HepG2 (cell line): ENCODE data around the gene CIBAR2. TPM values are rescaled to one million over a fixed set of nuclear protein-coding genes. Genes with fewer than 3 reads are reported as not detected.
A peak's percentile ranks its signal among the peaks of the same experiment; 100 is the strongest.

Experiments used
- ATAC-seq: fragments of 200-7000 bp; cut with Tn5 transposase; 3 replicates; pipeline ENCODE4 v1.9.1; 2020; ENCODE audit warnings: mild to moderate bottlenecking, moderate library complexity
- BruUV-seq: library from RNA; stranded (reverse); fragments of 400-500 nt; replicated peaks from 2 replicates; lab custom pipeline; 2021; lab: Mats Ljungman, UMichigan
- CTCF ChIA-PET: fragments of 300-600 bp; formaldehyde crosslinking; extraction: SDS; loops from one replicate; lab custom pipeline; 2021; ENCODE audit warnings: low total read pairs, inconsistent platforms, low intra/inter-chr PET ratio; lab: Yijun Ruan, JAX
- POLR2A ChIA-PET: fragments of 350-600 bp; sonication (Branson Sonifier 250); formaldehyde crosslinking; loops from one replicate; lab custom pipeline; 2020; ENCODE audit warnings: antibody characterized with exemption, inconsistent platforms; lab: Yijun Ruan, JAX
- DNase-seq: peaks from one replicate; pipeline ENCODE4 v3.0.0-alpha.2; 2015; ENCODE audit warnings: low spot score
- FAIRE-seq: peaks from 3 replicates; lab custom pipeline; 2011; peaks lifted over from hg19 to GRCh38; lab: Jason Lieb, UNC
- H2AFZ ChIP-seq: one replicate; pipeline ENCODE4 v1.6.1; 2011; ENCODE audit warnings: low read length, inconsistent platforms
- H3K27ac ChIP-seq: fragments of 300-600 bp; 3 replicates; pipeline ENCODE4 v1.8.0; 2011; ENCODE audit warnings: mixed run types, mild to moderate bottlenecking, mixed read lengths, low read length, inconsistent platforms; ENCODE audit not compliant: insufficient read depth; ENCODE audit errors: extremely low read length
- H3K27me3 ChIP-seq, 2 experiments: fragments of 200-600 bp in 1 of 2; 2 replicates in 1 of 2; 3 replicates in 1 of 2; pipeline versions ENCODE4 v1.6.0 to v1.8.0; 2011; ENCODE audit warnings: low read length in 2 of 2, mild to moderate bottlenecking in 2 of 2, moderate library complexity in 2 of 2, inconsistent platforms in 1 of 2; ENCODE audit not compliant: insufficient read depth in 2 of 2, control insufficient read depth in 1 of 2
- H3K36me3 ChIP-seq, 2 experiments: fragments of 200-600 bp in 1 of 2; replicated peaks in 1 of 2; 2 replicates in 1 of 2; 3 replicates in 1 of 2; pipeline versions ENCODE4 v1.5.1 to v1.8.0; 2011; ENCODE audit warnings: low read length in 2 of 2, inconsistent platforms in 1 of 2; ENCODE audit not compliant: insufficient read depth in 2 of 2, control insufficient read depth in 1 of 2
- H3K4me1 ChIP-seq: 2 replicates; pipeline ENCODE4 v1.5.1; 2012; ENCODE audit warnings: low read length, inconsistent platforms; ENCODE audit not compliant: insufficient read depth
- H3K4me2 ChIP-seq: 2 replicates; pipeline ENCODE4 v1.6.0; 2011; ENCODE audit warnings: low read depth, low read length, inconsistent platforms
- H3K4me3 ChIP-seq, 3 experiments: fragments of 200-600 bp in 1 of 3; sonication (generic), shearing (Covaris generic) in 1 of 3; replicated peaks in 1 of 3; 2 replicates each; pipeline ENCODE4 v1.5.1; 2011 to 2016; ENCODE audit warnings: low read length in 3 of 3, inconsistent platforms in 2 of 3, low read depth in 2 of 3, mild to moderate bottlenecking in 2 of 3, control low read depth in 1 of 3, mixed read lengths in 1 of 3; ENCODE audit not compliant: insufficient read depth in 1 of 3
- H3K79me2 ChIP-seq: one replicate; pipeline ENCODE4 v1.6.1; 2011; ENCODE audit warnings: low read length, inconsistent platforms; ENCODE audit not compliant: insufficient read depth
- H3K9ac ChIP-seq: 2 replicates; pipeline ENCODE4 v1.6.0; 2011; ENCODE audit warnings: mild to moderate bottlenecking, low read depth, low read length, inconsistent platforms; ENCODE audit not compliant: insufficient read depth
- H3K9me3 ChIP-seq: 2 replicates; pipeline ENCODE4 v1.5.1; 2012; ENCODE audit warnings: mild to moderate bottlenecking, low read length
- H4K20me1 ChIP-seq: 2 replicates; pipeline ENCODE4 v1.6.0; 2011; ENCODE audit warnings: inconsistent platforms, mild to moderate bottlenecking, low read length, moderate library complexity; ENCODE audit not compliant: insufficient read depth
- DPF2 ChIP-seq: sonication (generic); formaldehyde crosslinking; IDR thresholded peaks from 2 replicates; pipeline ENCODE4 v1.4.0; 2020; ENCODE audit warnings: mild to moderate bottlenecking, low read depth, missing genetic modification reagents, borderline replicate concordance
- FOXP1 ChIP-seq, 2 experiments: fragments of 450-650 bp in 1 of 2; IDR thresholded peaks; 2 replicates each; pipeline ENCODE4 v1.6.1; 2017 to 2018; ENCODE audit warnings: antibody characterized with exemption in 1 of 2
- JARID2 ChIP-seq: sonication (generic); formaldehyde crosslinking; IDR thresholded peaks from 2 replicates; pipeline ENCODE4 v1.8.1; 2023; ENCODE audit warnings: missing genetic modification reagents, inconsistent platforms; ENCODE audit not compliant: insufficient replicate concordance
- KAT8 ChIP-seq: IDR thresholded peaks from 2 replicates; pipeline ENCODE4 v1.6.1; 2016; ENCODE audit warnings: missing genetic modification reagents, missing compliant biosample characterization
- MAFK ChIP-seq, 2 experiments: IDR thresholded peaks in 1 of 2; conservative IDR thresholded peaks in 1 of 2; 2 replicates each; pipeline ENCODE4 v1.6.1; 2011; ENCODE audit warnings: improper control_type of control experiment in 2 of 2, low read length in 2 of 2
- NFIB ChIP-seq: sonication (generic); formaldehyde crosslinking; IDR thresholded peaks from 2 replicates; pipeline ENCODE4 v1.9.0; 2021; ENCODE audit warnings: missing genetic modification reagents, mild to moderate bottlenecking, borderline replicate concordance
- NFKB2 ChIP-seq: sonication (generic); formaldehyde crosslinking; IDR thresholded peaks from 2 replicates; pipeline ENCODE4 v1.4.0; 2020; ENCODE audit warnings: missing genetic modification reagents, borderline replicate concordance
- PLRG1 ChIP-seq: fragments of 450-650 bp; conservative IDR thresholded peaks from 2 replicates; pipeline ENCODE4 v1.6.1; 2016
- REPIN1 ChIP-seq: sonication (generic); formaldehyde crosslinking; IDR thresholded peaks from 2 replicates; pipeline ENCODE4 v1.8.0; 2022; ENCODE audit warnings: missing genetic modification reagents, low read depth, mild to moderate bottlenecking, borderline replicate concordance
- SAFB2 ChIP-seq: sonication (generic); formaldehyde crosslinking; IDR thresholded peaks from 2 replicates; pipeline ENCODE4 v1.5.1; 2020; ENCODE audit warnings: missing genetic modification reagents, low read depth, mild to moderate bottlenecking, borderline replicate concordance
- SIX4 ChIP-seq: sonication (generic); formaldehyde crosslinking; IDR thresholded peaks from 2 replicates; pipeline ENCODE4 v1.4.0; 2020; ENCODE audit warnings: missing genetic modification reagents
- ZSCAN12 ChIP-seq: sonication (generic); formaldehyde crosslinking; IDR thresholded peaks from 2 replicates; pipeline ENCODE4 v1.9.0; 2021; ENCODE audit warnings: mild to moderate bottlenecking, missing genetic modification reagents
- ZSCAN25 ChIP-seq: sonication (generic); formaldehyde crosslinking; IDR thresholded peaks from 2 replicates; pipeline ENCODE4 v1.8.0; 2022; ENCODE audit warnings: mild to moderate bottlenecking, missing genetic modification reagents
- WGBS: methylation state at CpG from one replicate; pipeline ENCODE4 v1.1.6; 2017; ENCODE audit warnings: low lambda C conversion rate; 5-methylcytosine and 5-hydroxymethylcytosine counted together
- in situ Hi-C: cut with HindIII; loops from 2 replicates; pipeline ENCODE4 v1.10.0; 2017; ENCODE audit warnings: low pct_unique_long_range_greater_than_20kb; ENCODE audit not compliant: extremely low pct_ligation_motif_present
- intact Hi-C: fragments of 100-400 bp; cut with micrococcal nuclease; formaldehyde crosslinking; loops from one replicate; pipeline ENCODE4 v1.10.0; 2022; ENCODE audit not compliant: unreplicated experiment
- polyA plus RNA-seq, 8 experiments: library from polyadenylated mRNA; depleted of rRNA in 3 of 8; stranded (reverse) in 7 of 8; unstranded in 1 of 8; fragments of >200 nt; fragmentation: Illumina TruSeq in 4 of 8; extraction: Trizol in 4 of 8; gene quantifications; 2 replicates each; pipeline versions ENCODE4 v1.2.1 to v1.2.3, GENCODE V29; 2011 to 2016; ENCODE audit warnings: low read depth in 4 of 8, missing spikeins in 1 of 8, mixed read lengths in 1 of 8; ENCODE audit not compliant: insufficient read depth in 1 of 8
- total RNA-seq, 5 experiments: library from RNA; depleted of rRNA; stranded (reverse); fragments of >200 nt; fragmentation: Illumina TruSeq; extraction: Trizol; gene quantifications; 2 replicates each; pipeline ENCODE4 v1.2.3, GENCODE V29; 2016; ENCODE audit warnings: low read depth in 1 of 5
- TF ChIP-seq, protein P1 (sequence below): sonication (generic); formaldehyde crosslinking; IDR thresholded peaks from 2 replicates; pipeline ENCODE4 v1.4.0; 2020; ENCODE audit warnings: missing genetic modification reagents, mild to moderate bottlenecking, borderline replicate concordance
- TF ChIP-seq, protein P2 (sequence below), 2 experiments: sonication (generic) in 1 of 2; formaldehyde crosslinking in 1 of 2; IDR thresholded peaks; 2 replicates each; pipeline versions ENCODE4 v1.4.0 to v1.6.1; 2018 to 2020; ENCODE audit warnings: missing genetic modification reagents in 2 of 2, borderline replicate concordance in 1 of 2, low read depth in 1 of 2, mild to moderate bottlenecking in 1 of 2, missing biosample characterization in 1 of 2

CIBAR2 gene
- total and polyA plus RNA-seq, 2 of the 13 experiments (the other 11 are each of a cell fraction or from before 2014, with no cell fraction given), result not detected

DNA sequence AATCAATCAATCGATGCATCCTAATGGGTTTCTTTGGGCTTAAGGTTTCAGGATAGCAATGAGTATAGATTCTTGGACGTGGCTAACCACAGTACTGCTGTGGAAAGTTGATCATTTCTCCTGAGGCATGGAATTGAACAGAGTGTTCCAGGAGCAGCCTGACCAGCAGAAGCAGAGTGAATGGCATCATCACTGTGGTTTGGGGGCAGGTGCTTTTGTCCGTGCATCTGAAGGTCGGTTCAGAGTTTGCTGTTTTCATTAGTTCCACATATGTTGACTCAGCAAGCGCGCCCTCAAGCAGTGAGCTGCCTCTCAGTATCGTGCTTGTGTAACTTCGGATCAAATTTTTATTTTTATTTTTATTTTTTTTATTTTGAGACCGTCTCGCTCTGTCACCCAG lies 59.7 kb downstream of the CIBAR2 start:
- DNase-seq (no peak), ATAC-seq (no peak), FAIRE-seq (no peak)
- in situ Hi-C loops (no loop called here), intact Hi-C loops (no loop called here)
- H4K20me1 ChIP-seq, result no peaks in the 10 kb centered on the region
- H3K27ac ChIP-seq, result no peak overlapping the region
- H3K36me3 ChIP-seq, result no peaks in the 10 kb centered on the region
- H2AFZ ChIP-seq, result no peak overlapping the region
- ChIA-PET CTCF (no interaction called here), POLR2A (no interaction called here)
- H3K79me2 ChIP-seq, result no peaks in the 10 kb centered on the region
- TF ChIP-seq NFKB2 (CRISPR knock-in tag) (no peak), MAFK (conservative IDR thresholded peaks at IDR 0.05 in 1 of 2, IDR thresholded peaks at IDR 0.05 in 1 of 2; ENCODE audit: low read length in 2 of 2) (peak; percentile 10 to 42; a peak in 2 of 4 replicates), ZSCAN25 (no peak)
- WGBS, result 53% methylated on average over 9 of the region's 10 CpGs
- H3K4me2 ChIP-seq, result no peak overlapping the region
- H3K27me3 ChIP-seq, result peaks cover 1 to 30% of the 10 kb centered on the region in 2 experiments; a peak in 3 of 5 replicates
- H3K4me1 ChIP-seq, result peaks cover 35% of the 10 kb centered on the region
- no peak overlapping the region for H3K9ac ChIP-seq
- H3K9me3 ChIP-seq, result no peaks in the 10 kb centered on the region
- BruUV-seq, result no TSS peak
- H3K4me3 ChIP-seq, result no peak overlapping the region

DNA sequence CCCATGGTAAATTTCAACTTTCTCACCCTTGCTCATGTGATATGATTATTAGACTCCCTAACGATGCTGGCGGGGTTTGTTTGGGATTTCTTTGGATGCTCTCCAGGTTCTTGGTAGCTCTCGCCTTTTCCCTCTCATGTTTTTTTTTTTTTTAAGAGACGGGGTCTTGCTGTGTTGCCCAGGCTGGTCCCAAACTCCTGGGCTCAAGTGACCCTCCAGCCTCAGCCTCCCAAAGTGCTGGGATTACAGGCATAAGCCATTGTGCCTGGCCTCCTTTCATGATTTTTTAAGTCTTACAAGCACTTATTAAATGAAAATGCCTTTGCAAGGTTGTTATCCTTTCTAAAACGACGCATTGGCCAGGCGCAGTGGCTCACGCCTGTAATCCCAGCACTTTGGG lies 60.6 kb downstream of the CIBAR2 start:
- FAIRE-seq (no peak), DNase-seq (no peak), ATAC-seq (no peak)
- no TSS peak for BruUV-seq
- H3K27me3 ChIP-seq, result peaks cover 1 to 39% of the 10 kb centered on the region in 2 experiments; a peak in 3 of 5 replicates
- no peak overlapping the region for H3K4me2 ChIP-seq
- ChIA-PET CTCF (no interaction called here), POLR2A (no interaction called here)
- H3K4me3 ChIP-seq, result no peak overlapping the region
- intact Hi-C loops, result no loop called here
- H3K36me3 ChIP-seq, result no peaks in the 10 kb centered on the region
- in situ Hi-C loops, result no loop called here
- H3K9me3 ChIP-seq, result no peaks in the 10 kb centered on the region
- peaks cover 35% of the 10 kb centered on the region for H3K4me1 ChIP-seq
- H3K9ac ChIP-seq, result no peak overlapping the region
- H2AFZ ChIP-seq, result no peak overlapping the region
- WGBS, result 63% methylated on average over 8 of the region's 8 CpGs
- H3K79me2 ChIP-seq, result no peaks in the 10 kb centered on the region
- TF ChIP-seq REPIN1 (CRISPR knock-in tag) (no peak), JARID2 (CRISPR knock-in tag) (no peak), KAT8 (CRISPR knock-in tag) (no peak), ZSCAN12 (CRISPR knock-in tag) (no peak), PLRG1 (no peak), SIX4 (no peak), DPF2 (CRISPR knock-in tag) (no peak), SAFB2 (CRISPR knock-in tag) (no peak), FOXP1 (IDR thresholded peaks at IDR 0.05) (no peak), FOXP1 (CRISPR knock-in tag; IDR thresholded peaks at IDR 0.05) (no peak), NFIB (CRISPR knock-in tag) (no peak)
- TF ChIP-seq, protein P1, sequence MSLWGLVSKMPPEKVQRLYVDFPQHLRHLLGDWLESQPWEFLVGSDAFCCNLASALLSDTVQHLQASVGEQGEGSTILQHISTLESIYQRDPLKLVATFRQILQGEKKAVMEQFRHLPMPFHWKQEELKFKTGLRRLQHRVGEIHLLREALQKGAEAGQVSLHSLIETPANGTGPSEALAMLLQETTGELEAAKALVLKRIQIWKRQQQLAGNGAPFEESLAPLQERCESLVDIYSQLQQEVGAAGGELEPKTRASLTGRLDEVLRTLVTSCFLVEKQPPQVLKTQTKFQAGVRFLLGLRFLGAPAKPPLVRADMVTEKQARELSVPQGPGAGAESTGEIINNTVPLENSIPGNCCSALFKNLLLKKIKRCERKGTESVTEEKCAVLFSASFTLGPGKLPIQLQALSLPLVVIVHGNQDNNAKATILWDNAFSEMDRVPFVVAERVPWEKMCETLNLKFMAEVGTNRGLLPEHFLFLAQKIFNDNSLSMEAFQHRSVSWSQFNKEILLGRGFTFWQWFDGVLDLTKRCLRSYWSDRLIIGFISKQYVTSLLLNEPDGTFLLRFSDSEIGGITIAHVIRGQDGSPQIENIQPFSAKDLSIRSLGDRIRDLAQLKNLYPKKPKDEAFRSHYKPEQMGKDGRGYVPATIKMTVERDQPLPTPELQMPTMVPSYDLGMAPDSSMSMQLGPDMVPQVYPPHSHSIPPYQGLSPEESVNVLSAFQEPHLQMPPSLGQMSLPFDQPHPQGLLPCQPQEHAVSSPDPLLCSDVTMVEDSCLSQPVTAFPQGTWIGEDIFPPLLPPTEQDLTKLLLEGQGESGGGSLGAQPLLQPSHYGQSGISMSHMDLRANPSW (CRISPR knock-in tag), result no peak
- TF ChIP-seq, protein P2, sequence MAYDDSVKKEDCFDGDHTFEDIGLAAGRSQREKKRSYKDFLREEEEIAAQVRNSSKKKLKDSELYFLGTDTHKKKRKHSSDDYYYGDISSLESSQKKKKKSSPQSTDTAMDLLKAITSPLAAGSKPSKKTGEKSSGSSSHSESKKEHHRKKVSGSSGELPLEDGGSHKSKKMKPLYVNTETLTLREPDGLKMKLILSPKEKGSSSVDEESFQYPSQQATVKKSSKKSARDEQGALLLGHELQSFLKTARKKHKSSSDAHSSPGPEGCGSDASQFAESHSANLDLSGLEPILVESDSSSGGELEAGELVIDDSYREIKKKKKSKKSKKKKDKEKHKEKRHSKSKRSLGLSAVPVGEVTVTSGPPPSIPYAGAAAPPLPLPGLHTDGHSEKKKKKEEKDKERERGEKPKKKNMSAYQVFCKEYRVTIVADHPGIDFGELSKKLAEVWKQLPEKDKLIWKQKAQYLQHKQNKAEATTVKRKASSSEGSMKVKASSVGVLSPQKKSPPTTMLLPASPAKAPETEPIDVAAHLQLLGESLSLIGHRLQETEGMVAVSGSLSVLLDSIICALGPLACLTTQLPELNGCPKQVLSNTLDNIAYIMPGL (CRISPR knock-in tag; IDR thresholded peaks at IDR 0.05; ENCODE audit: borderline replicate concordance in 1 of 2, low read depth in 1 of 2), result no peak
- H3K27ac ChIP-seq, result no peak overlapping the region
- no peaks in the 10 kb centered on the region for H4K20me1 ChIP-seq
